Measurements from ENCODE around the gene PAX3.

DNA sequence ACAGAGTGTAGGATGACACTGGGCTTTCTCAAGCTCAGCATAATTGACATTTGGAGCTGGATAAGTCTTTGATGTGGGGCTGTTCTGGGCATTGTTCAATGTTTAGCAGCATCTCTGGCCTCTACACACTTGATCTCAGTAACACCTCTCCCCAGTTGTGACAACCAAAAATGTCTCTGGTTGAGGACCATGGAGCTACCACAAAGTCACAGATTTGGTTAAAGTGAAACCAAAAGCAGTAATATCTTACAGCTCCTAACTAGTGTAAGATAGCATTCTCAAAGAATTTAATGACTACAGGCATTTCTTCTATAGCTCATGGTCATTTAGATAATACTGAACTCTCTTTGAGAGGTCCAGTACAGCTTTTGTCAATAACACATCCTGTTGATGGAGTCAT, 23.4 kb upstream of the PAX3 start:
- no peak for TF ChIP-seq ZNF274 (IDR thresholded peaks at IDR 0.05; ENCODE audit: low read depth, low read length)
- TF ChIP-seq YY1 (IDR thresholded peaks at IDR 0.05; ENCODE audit: insufficient read depth, insufficient read length) = no peak
